Sigmoid colon (tissue), 7 donors: Measurements from ENCODE around the gene MILR1. TPM values are rescaled to one million over a fixed set of nuclear protein-coding genes. Genes with fewer than 3 reads are reported as not detected.
A peak's percentile ranks its signal among the peaks of the same experiment; 100 is the strongest.

Experiments used
- DNase-seq: peaks from one replicate; pipeline ENCODE4 v3.0.0-alpha.2; 2019
- H3K27ac ChIP-seq, 4 donors: fragments of 200-600 bp; sonication (generic); one replicate each; pipeline ENCODE4 v1.5.1; 2016 to 2019; ENCODE audit warnings: mild to moderate bottlenecking in 1 of 4
- H3K27me3 ChIP-seq, 3 donors: fragments of 200-600 bp; sonication (generic); one replicate each; pipeline ENCODE4 v1.5.1; 2019; ENCODE audit warnings: mild to moderate bottlenecking in 1 of 3
- H3K36me3 ChIP-seq, 4 donors: fragments of 200-600 bp; sonication (generic); one replicate each; pipeline ENCODE4 v1.5.1; 2016 to 2019
- H3K4me1 ChIP-seq, 4 donors: fragments of 200-600 bp; sonication (generic); one replicate each; pipeline ENCODE4 v1.5.1; 2017 to 2019
- H3K4me3 ChIP-seq, 4 donors: fragments of 200-600 bp; sonication (generic); one replicate each; pipeline ENCODE4 v1.5.1; 2017 to 2019; ENCODE audit warnings: mild to moderate bottlenecking in 2 of 4, moderate library complexity in 1 of 4
- H3K9me3 ChIP-seq, 4 donors: fragments of 200-600 bp in 3 of 4; sonication (generic) in 3 of 4; one replicate each; pipeline versions ENCODE4 v1.5.1 to v1.6.1; 2013 to 2019
- CTCF ChIP-seq, 4 experiments: fragments of 450-650 bp in 3 of 4; fragments of 200-600 bp in 1 of 4; IDR thresholded peaks; one replicate each; pipeline ENCODE4 v1.5.1; 2016 to 2019; ENCODE audit warnings: antibody characterized with exemption in 4 of 4, mild to moderate bottlenecking in 3 of 4, moderate library complexity in 2 of 4
- EP300 ChIP-seq, 4 donors: sonication (generic); formaldehyde crosslinking; IDR thresholded peaks; one replicate each; pipeline ENCODE4 v1.6.1; 2017; ENCODE audit warnings: antibody characterized with exemption in 4 of 4
- POLR2A ChIP-seq, 2 donors: fragments of 450-650 bp; IDR thresholded peaks; one replicate each; pipeline ENCODE4 v1.6.1; 2016; ENCODE audit warnings: antibody characterized with exemption in 2 of 2, mild to moderate bottlenecking in 2 of 2, moderate library complexity in 2 of 2
- POLR2AphosphoS5 ChIP-seq, 4 donors: sonication (generic); formaldehyde crosslinking; IDR thresholded peaks; one replicate each; pipeline ENCODE4 v1.6.1; 2017; ENCODE audit warnings: antibody characterized with exemption in 4 of 4
- WGBS, 2 donors: extraction: QIAGEN DNeasy Blood & Tissue Kit; methylation state at CpG; one replicate each; pipeline ENCODE4 v1.1.7; 2013; 5-methylcytosine and 5-hydroxymethylcytosine counted together
- intact Hi-C: fragments of 100-400 bp; cut with DNase I; formaldehyde crosslinking; loops from one replicate; pipeline ENCODE4 v1.15.1; 2023
- polyA plus RNA-seq, 3 donors: library from polyadenylated mRNA; stranded (reverse); fragments of 200-250 nt; gene quantifications; one replicate each; pipeline ENCODE4 v1.2.3, GENCODE V29; 2013
- total RNA-seq, 4 donors: library from RNA; depleted of rRNA; stranded (reverse); fragments of >200 nt; gene quantifications; one replicate each; pipeline ENCODE4 v1.1.0, GENCODE V29; 2016
- donor health status: healthy with polysubstance abuse.
- donor health status: Bipolar disorder and iron deficiency.
- donor health status: healthy.

MILR1 gene
- total and polyA plus RNA-seq, 7 donors, result 1.8 to 7.8 (median 4.4) TPM

- no peak overlapping the region for H3K27ac ChIP-seq
- intact Hi-C loops, result no loop called here
- 86 to 93% methylated on average over 2 of the region's 2 CpGs for WGBS, 2 donors
- no peak overlapping the region for H3K4me3 ChIP-seq
- DNase-seq, result no peak
- no peak for TF ChIP-seq POLR2AphosphoS5 (IDR thresholded peaks at IDR 0.05)
- TF ChIP-seq EP300 (IDR thresholded peaks at IDR 0.05), result no peak
- no peaks in the 10 kb centered on the region for H3K27me3 ChIP-seq
- no peaks in the 10 kb centered on the region for H3K36me3 ChIP-seq
- H3K4me1 ChIP-seq, result no peaks in the 10 kb centered on the region
- peaks cover 0 to 14% (median 3%) of the 10 kb centered on the region in 4 donors for H3K9me3 ChIP-seq
Measured at GRCh38 chr17:64439956-64440355, 9.0 kb upstream of the MILR1 start.

- intact Hi-C loops, result no loop called here
- Histone ChIP-seq H3K4me3 (no peak overlapping the region), H3K9me3 (peaks cover 0 to 14% (median 3%) of the 10 kb centered on the region in 4 donors), H3K36me3 (no peaks in the 10 kb centered on the region), H3K4me1 (no peaks in the 10 kb centered on the region), H3K27ac (peak overlapping the region in 2 of 4 donors; percentile 24 to 41), H3K27me3 (no peaks in the 10 kb centered on the region)
- 34 to 68% methylated on average over 10 of the region's 10 CpGs for WGBS, 2 donors
- peak; percentile 66 for DNase-seq
- TF ChIP-seq POLR2A (IDR thresholded peaks at IDR 0.05), result no peak
- TF ChIP-seq POLR2AphosphoS5 (IDR thresholded peaks at IDR 0.05), result no peak
- TF ChIP-seq EP300 (IDR thresholded peaks at IDR 0.05), result no peak
- no peak for TF ChIP-seq CTCF (IDR thresholded peaks at IDR 0.05)
Measured at GRCh38 chr17:64441772-64442540, 7.0 kb upstream of the MILR1 start.

- H3K27me3 ChIP-seq, result no peaks in the 10 kb centered on the region
- intact Hi-C loops, result no loop called here
- no peak for DNase-seq
- no peaks in the 10 kb centered on the region for H3K36me3 ChIP-seq
- peak overlapping the region in 2 of 4 donors; percentile 24 to 41 for H3K27ac ChIP-seq
- no peaks in the 10 kb centered on the region for H3K4me1 ChIP-seq
- 59 to 76% methylated on average over 3 of the region's 3 CpGs for WGBS, 2 donors
- TF ChIP-seq EP300 (IDR thresholded peaks at IDR 0.05) (no peak), POLR2AphosphoS5 (IDR thresholded peaks at IDR 0.05) (no peak), CTCF (IDR thresholded peaks at IDR 0.05) (no peak), POLR2A (IDR thresholded peaks at IDR 0.05) (no peak)
- peaks cover 0 to 8% (median 3%) of the 10 kb centered on the region in 4 donors for H3K9me3 ChIP-seq
- H3K4me3 ChIP-seq, result no peak overlapping the region
Measured at GRCh38 chr17:64442541-64442971, 6.4 kb upstream of the MILR1 start.

GRCh38 chr17:64443086-64443760, 5.7 kb upstream of the MILR1 start:
- TF ChIP-seq POLR2A (IDR thresholded peaks at IDR 0.05), result no peak
- TF ChIP-seq EP300 (IDR thresholded peaks at IDR 0.05), result no peak
- TF ChIP-seq CTCF (IDR thresholded peaks at IDR 0.05), result no peak
- no peak for TF ChIP-seq POLR2AphosphoS5 (IDR thresholded peaks at IDR 0.05)
- no peaks in the 10 kb centered on the region for H3K4me1 ChIP-seq
- no peaks in the 10 kb centered on the region for H3K36me3 ChIP-seq
- no peak overlapping the region for H3K4me3 ChIP-seq
- peak overlapping the region in 2 of 4 donors; percentile 24 to 41 for H3K27ac ChIP-seq
- no peak for DNase-seq
- H3K27me3 ChIP-seq, result no peaks in the 10 kb centered on the region
- intact Hi-C loops, result no loop called here
- 56 to 83% methylated on average over 6 of the region's 6 CpGs for WGBS, 2 donors
- peaks cover 0 to under 1% (median 0%) of the 10 kb centered on the region in 4 donors for H3K9me3 ChIP-seq

GRCh38 chr17:64447526-64447925, 1.4 kb upstream of the MILR1 start:
- Histone ChIP-seq H3K4me3 (no peak overlapping the region), H3K36me3 (no peaks in the 10 kb centered on the region), H3K27me3 (no peaks in the 10 kb centered on the region), H3K4me1 (no peaks in the 10 kb centered on the region), H3K27ac (no peak overlapping the region), H3K9me3 (no peaks in the 10 kb centered on the region)
- DNase-seq, result no peak
- intact Hi-C loops, result no loop called here
- 83 to 92% methylated on average over 1 of the region's 1 CpG for WGBS, 2 donors
- TF ChIP-seq EP300 (IDR thresholded peaks at IDR 0.05) (no peak), POLR2AphosphoS5 (IDR thresholded peaks at IDR 0.05) (no peak), POLR2A (IDR thresholded peaks at IDR 0.05) (no peak), CTCF (IDR thresholded peaks at IDR 0.05) (no peak)
